Prostate gland (tissue), 2 donors: ENCODE results near the gene SCN5A.

ENCODE experiments used
- POLR2A ChIP-seq: fragments of 450-650 bp; IDR thresholded peaks from one replicate; pipeline ENCODE4 v1.6.1; 2016; ENCODE audit warnings: antibody characterized with exemption, mild to moderate bottlenecking
- POLR2AphosphoS5 ChIP-seq: sonication (generic); formaldehyde crosslinking; IDR thresholded peaks from one replicate; pipeline ENCODE4 v1.6.1; 2017; ENCODE audit warnings: antibody characterized with exemption
- TF ChIP-seq, protein P1 (sequence below), 4 experiments: fragments of 200-600 bp in 2 of 4; fragments of 450-650 bp in 2 of 4; sonication (generic) in 2 of 4; IDR thresholded peaks; 1 replicate in 3 of 4; 2 replicates in 1 of 4; pipeline ENCODE4 v1.5.1; 2016 to 2019; ENCODE audit warnings: antibody characterized with exemption in 4 of 4, mild to moderate bottlenecking in 2 of 4, moderate library complexity in 2 of 4

DNA sequence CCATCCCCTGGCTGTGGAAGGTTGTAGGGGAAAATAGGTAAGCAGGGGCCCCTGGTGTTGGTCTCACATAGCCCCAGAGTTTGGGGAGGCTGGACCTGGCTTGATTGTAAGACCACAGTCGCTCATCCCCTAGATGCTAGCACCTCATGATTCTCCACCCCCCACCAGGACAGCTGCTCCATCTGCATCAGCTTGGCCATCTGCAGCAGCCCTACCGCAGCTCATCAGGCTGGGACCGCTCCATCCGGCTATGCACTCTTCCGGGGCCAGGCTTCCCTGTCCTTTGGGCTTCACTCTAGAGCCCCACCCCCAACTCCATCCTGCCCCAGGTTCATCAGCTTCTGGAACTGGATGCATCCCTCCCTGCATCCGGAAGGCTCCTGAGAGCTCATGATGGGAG lies 12.6 kb downstream of the SCN5A start:
- TF ChIP-seq POLR2A (no peak), POLR2AphosphoS5 (no peak)
- TF ChIP-seq, protein P1, sequence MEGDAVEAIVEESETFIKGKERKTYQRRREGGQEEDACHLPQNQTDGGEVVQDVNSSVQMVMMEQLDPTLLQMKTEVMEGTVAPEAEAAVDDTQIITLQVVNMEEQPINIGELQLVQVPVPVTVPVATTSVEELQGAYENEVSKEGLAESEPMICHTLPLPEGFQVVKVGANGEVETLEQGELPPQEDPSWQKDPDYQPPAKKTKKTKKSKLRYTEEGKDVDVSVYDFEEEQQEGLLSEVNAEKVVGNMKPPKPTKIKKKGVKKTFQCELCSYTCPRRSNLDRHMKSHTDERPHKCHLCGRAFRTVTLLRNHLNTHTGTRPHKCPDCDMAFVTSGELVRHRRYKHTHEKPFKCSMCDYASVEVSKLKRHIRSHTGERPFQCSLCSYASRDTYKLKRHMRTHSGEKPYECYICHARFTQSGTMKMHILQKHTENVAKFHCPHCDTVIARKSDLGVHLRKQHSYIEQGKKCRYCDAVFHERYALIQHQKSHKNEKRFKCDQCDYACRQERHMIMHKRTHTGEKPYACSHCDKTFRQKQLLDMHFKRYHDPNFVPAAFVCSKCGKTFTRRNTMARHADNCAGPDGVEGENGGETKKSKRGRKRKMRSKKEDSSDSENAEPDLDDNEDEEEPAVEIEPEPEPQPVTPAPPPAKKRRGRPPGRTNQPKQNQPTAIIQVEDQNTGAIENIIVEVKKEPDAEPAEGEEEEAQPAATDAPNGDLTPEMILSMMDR (IDR thresholded peaks at IDR 0.05): no peak
